NCI-H2029 (cell line): ENCODE data around the gene MARCHF9.
"Not testable (repeated sequence)": the region's sequence is repeated elsewhere in the genome, so short reads cannot be mapped to it uniquely, and the experiment has no call there.

ENCODE experiments used
- DNase-seq: peaks from one replicate; lab custom pipeline; 2025; lab: John Stamatoyannopoulos, UW

The MARCHF9 gene

GRCh38 chr12:57754411-57755193, at the start of gene MARCHF9:
TSS of gene MARCHF9 (plus strand) at chr12:57755103. CDS start at chr12:57755529, 426 bp downstream.
- DNase-seq = peak; percentile 83

GRCh38 chr12:57707250-57707649, 47.7 kb upstream of the MARCHF9 start:
- DNase-seq = no peak

GRCh38 chr12:57708296-57708695, 46.6 kb upstream of the MARCHF9 start:
- DNase-seq = no peak

GRCh38 chr12:57712701-57713100, 42.2 kb upstream of the MARCHF9 start:
- no peak for DNase-seq

- DNase-seq = no peak
These were observed 41.7 kb upstream of the MARCHF9 start for GRCh38 chr12:57713209-57713608.

GRCh38 chr12:57715036-57715748, 39.7 kb upstream of the MARCHF9 start:
- not testable (repeated sequence) for DNase-seq

- no peak for DNase-seq
These were observed 39.1 kb upstream of the MARCHF9 start for GRCh38 chr12:57715786-57716185.

- DNase-seq = no peak
These were observed 38.6 kb upstream of the MARCHF9 start for GRCh38 chr12:57716305-57716704.

GRCh38 chr12:57717131-57717530, 37.8 kb upstream of the MARCHF9 start:
- DNase-seq = no peak

GRCh38 chr12:57717846-57718640, 36.9 kb upstream of the MARCHF9 start:
- no peak for DNase-seq

- DNase-seq = no peak
These were observed 36.0 kb upstream of the MARCHF9 start for GRCh38 chr12:57718641-57719528.

GRCh38 chr12:57719777-57720605, 34.9 kb upstream of the MARCHF9 start:
- no peak for DNase-seq

- DNase-seq = no peak
These were observed 34.0 kb upstream of the MARCHF9 start for GRCh38 chr12:57720606-57721595.

- not testable (repeated sequence) for DNase-seq
These were observed 32.9 kb upstream of the MARCHF9 start for GRCh38 chr12:57721846-57722608.

GRCh38 chr12:57722716-57723629, 31.9 kb upstream of the MARCHF9 start:
- DNase-seq = no peak

- no peak for DNase-seq
These were observed 31.3 kb upstream of the MARCHF9 start for GRCh38 chr12:57723630-57723962.
